GM12874 (cell line): ENCODE data around the gene PCP2.

ENCODE experiments used
- TF ChIP-seq, protein P1 (sequence below): IDR thresholded peaks from 2 replicates; pipeline ENCODE4 v1.5.1; 2011; ENCODE audit warnings: low read depth, mild to moderate bottlenecking, control low read depth, low read length, moderate library complexity; ENCODE audit not compliant: insufficient read depth

PCP2 gene

DNA sequence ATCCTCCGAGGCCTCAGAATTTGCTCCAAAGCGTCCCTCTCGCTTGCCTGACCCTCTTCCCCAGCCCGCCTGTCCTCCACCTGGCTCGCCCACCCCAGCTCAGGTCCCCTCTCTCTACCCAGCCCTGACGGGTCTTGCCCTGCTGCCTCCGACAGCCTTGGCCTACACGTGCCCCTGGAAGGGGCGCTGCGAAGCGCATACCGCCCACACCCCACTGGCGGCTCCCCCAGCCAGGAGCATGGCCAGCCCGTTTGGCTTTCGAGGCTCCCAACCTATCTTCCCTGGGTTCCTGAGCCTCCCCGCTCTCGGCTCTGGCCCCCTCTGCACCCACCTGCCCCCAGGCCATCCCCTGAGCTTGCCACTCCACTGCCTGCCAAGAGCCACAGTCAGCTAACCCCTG lies 8.7 kb downstream of the PCP2 start:
- TF ChIP-seq, protein P1, sequence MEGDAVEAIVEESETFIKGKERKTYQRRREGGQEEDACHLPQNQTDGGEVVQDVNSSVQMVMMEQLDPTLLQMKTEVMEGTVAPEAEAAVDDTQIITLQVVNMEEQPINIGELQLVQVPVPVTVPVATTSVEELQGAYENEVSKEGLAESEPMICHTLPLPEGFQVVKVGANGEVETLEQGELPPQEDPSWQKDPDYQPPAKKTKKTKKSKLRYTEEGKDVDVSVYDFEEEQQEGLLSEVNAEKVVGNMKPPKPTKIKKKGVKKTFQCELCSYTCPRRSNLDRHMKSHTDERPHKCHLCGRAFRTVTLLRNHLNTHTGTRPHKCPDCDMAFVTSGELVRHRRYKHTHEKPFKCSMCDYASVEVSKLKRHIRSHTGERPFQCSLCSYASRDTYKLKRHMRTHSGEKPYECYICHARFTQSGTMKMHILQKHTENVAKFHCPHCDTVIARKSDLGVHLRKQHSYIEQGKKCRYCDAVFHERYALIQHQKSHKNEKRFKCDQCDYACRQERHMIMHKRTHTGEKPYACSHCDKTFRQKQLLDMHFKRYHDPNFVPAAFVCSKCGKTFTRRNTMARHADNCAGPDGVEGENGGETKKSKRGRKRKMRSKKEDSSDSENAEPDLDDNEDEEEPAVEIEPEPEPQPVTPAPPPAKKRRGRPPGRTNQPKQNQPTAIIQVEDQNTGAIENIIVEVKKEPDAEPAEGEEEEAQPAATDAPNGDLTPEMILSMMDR: no peak

DNA sequence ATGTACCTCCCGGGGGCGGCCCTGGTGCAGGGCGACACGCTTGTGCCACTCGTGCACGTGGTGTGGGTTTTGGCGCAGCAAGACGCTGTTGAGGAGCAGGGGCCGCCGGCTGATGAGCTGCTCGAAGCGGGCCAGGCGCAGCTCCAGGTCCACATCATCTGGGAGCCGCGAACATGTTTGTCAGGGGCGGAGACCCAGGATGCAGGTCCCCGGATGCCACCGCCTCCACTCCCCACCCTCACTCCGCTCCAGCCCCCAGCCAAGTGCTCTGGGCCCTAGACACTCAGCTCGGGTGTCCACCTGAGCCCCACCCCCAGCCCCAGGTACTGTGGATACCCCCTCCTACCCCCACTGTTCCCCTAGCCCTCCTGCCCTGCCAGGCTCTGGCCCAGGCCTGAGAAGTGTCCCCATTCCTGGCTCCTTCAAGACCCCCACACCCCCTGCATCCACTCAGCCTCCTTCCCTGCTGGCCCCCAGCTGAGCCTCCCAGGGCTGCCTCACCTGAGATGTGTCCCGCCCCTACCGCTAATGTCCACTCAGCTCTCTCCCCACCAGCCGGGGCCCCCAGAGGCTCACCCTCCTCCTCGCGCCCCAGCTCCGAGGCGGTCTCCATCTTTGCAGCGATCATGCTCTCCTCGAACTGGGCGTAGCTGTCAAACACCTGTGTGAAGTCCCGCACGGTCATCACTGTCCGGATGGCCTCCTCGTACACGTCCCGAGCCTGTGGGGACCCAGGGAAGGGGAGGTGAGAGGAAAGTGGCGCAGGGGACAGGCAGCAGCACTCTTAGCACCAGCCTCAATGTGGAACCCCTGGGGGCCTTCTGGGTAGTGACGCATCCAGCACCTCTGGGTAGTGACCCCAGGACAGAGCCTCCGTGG lies 9.6 kb downstream of the PCP2 start:
- TF ChIP-seq, protein P1: no peak

DNA sequence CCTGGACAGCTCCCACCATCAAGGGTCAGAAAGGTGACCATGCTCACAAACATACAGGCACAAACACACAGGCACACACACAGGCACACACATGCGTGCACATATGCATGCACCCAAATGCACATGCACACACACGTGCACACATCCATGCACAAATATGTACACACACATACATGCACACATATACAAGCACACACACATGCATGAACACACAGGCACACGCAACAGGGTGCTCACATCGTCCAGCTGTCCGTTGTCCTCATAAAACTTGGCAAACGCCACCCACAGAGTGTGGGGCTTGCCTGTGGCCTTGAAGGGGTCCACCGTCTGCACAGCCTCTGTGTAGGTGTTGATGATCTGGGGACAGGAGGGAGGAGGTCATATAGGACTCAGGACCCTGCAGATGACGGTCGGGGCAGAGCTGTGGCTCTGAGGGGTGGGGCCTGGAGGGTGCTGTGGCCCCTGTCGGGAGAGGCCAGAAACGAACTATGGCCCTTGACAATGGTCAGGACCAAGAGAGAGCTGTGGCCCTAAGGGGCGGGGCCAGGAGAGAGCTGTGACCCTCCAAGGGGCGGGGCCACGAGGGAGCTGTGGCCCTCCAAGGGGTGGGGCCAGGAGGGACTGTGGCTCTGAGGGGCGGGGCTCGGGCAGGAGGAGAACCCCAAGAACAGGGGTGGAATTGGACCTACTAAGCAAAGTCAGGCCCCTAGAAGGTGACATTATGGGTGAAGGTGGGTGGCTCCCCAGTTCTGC lies 10.4 kb downstream of the PCP2 start:
- TF ChIP-seq, protein P1: no peak

DNA sequence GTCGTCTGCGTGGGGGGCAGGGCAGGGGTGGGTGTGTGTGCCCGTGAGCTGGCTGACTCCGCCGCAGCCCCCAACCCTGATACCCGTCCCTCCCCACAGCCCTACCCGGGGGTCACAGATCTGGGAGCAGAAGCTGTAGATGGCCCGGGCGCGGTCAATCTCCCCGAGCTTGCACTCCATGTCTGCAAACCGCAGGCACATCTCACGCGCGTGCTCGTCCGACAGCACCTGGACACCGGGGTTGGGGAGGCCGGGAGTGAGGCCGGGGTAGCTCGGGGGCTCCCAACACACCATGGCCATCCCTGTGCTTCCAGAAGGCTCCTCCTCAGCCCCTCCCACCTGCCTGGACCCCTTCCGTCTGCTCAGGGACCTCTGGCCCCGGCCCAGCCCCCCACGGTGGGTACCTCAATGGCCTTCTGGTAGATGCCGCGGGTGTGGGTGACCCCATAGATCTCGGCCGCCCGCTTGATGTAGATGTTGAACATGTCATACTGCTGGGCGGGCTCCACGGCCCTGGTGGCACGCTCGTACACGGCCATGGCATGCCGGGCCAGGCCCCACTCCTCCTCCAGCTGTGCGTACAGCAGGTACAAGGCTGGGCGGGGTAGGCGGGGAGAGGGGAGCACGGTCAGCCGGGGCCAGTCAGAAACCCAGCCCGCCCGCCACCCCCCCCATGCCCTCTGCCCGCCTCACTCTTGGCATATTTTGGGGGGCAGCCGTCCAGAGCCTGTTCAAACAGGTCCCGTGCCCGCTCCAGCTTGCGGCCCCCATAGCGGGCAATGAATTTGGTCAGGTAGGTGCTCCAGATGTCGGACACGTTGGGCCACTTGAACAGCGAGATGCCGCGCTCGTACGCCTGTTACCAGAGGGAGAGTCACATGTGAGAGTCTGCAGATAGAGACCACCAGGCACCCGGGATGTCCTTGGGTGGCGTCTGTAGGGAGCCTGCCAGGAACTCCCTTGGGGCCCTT lies 12.8 kb downstream of the PCP2 start:
- TF ChIP-seq, protein P1: no peak

DNA sequence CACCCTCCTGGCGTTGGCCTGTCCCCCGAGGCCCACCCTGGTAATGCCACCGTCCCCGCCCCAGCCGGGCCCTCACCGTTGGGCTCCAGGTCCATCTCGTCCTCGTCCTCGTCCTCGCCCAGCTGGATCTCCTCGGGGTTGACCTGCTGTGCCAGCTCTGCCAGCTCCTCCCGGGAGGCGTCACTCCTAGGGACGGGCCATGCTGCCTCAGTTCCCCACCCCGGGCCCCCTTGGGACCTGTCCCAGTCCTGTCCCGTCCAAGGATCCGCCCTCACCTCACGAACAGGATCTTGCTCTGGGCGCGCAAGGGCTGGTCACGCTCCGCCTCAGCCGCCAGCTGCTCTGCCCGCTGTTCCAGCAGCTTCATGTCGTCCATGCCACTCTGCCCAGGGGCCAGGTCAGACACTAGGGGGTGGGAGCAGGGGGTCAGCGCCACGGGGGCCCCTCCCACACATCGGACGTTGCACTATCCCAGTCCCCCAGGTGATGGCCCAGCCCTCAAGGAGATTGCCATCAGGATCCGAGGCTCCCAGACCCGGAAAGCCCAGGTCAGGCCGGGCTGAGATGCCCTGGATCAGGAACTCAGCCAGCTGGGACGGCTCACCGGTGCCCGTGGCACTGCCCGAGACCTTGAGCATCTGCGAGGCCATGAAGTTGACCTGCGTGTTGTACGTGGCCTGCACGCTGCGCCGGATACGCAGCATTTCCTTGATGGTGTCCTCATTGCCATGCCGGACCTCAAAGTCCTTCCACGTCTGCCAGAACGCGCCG lies 13.7 kb downstream of the PCP2 start:
- TF ChIP-seq, protein P1: no peak

DNA sequence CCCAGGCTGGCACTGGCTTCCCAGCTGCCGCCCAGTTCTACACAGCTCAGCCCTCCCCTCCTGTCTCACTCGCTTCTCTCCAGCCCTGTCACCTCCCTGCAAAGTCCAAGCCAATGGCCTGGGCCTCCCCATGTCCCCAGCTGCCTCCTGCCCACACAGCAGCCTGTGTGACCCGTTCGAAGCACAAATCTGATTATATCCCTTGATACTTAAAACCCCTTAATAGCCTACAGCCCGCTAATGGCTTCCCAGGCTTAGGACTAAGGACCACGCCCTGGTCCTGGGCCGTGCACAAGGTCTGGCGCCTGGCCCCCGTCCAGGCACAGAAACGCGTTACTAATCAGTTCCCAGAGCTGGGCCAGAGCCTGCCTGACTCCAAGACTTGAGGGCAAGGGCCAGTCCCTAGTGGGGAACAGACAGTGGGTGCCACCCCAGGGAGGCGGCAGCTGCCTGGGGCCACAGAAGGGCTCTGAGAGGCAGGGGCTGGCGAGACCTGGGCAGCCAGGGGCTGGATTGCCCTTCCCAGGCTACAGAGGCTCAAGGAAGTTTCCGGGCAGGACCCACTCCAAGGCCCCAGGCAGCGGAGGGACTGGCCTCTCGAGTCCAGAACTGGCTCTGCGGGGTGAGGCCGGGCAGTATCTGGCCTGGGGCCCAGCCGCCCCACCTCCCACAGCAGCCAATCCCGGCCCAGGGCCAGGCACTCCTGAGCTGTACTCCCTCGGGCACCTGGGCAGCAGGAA lies 14.6 kb downstream of the PCP2 start:
- TF ChIP-seq, protein P1: no peak
